GOT3 (cell line): Measurements from ENCODE around the gene NUDT14.

Experiments
- DNase-seq: peaks from one replicate; lab custom pipeline; 2025; ENCODE audit warnings: mixed read lengths; lab: John Stamatoyannopoulos, UW

NUDT14 gene

DNA sequence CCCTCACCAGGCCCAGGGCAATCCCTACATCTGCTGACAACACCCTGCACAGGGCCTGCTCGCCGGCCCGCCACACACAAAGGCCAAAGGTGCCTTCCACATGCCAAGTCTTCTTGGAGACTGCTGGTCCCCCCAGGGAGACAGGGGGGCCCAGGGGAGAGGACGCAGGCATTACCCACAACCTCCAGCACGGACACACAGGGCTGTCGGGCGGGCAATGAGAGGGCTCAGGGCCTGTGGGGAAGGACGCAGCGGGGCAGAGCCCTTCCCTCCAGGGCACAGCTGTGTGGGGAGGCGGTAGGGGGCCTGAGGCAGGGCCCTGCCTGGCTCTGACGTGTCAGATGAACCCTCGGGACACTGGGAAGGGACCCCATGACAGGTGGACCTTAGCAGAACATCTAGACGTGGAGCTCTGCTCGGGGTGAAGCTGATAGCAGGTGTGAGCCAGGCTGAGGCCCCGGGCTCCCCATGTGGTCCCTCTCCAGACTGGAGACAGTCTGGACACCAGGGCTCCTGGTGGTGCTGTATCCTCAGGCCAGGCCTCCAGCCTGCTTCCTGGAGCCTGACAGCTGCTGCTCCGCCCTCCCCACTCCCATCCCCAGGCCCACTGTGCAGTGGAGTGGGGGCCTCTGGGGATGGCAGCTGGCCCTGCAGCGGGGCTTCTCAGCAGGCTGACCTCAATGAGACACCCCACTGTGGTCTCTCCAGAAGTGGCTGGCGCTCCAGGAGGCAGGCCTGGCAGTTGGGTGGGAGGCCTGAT lies 31.6 kb upstream of the NUDT14 start:
- DNase-seq: no peak

DNA sequence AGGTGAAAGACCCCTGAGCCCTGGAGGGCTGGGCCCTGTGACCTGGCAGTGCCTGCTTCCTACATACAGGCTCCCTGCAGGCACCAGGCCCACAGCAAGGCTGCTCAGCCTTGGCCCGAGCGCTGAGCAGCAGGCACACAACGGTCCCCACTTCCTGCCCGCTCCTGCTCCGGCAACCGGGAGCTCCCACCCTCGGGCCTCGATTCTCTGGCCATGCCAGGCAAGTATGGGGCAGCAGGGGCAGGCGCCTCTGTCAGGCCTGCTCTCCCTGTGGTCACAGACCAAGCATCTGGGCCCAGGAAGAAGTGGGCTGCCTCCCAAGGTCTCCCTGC lies 30.6 kb upstream of the NUDT14 start:
- DNase-seq: no peak

DNA sequence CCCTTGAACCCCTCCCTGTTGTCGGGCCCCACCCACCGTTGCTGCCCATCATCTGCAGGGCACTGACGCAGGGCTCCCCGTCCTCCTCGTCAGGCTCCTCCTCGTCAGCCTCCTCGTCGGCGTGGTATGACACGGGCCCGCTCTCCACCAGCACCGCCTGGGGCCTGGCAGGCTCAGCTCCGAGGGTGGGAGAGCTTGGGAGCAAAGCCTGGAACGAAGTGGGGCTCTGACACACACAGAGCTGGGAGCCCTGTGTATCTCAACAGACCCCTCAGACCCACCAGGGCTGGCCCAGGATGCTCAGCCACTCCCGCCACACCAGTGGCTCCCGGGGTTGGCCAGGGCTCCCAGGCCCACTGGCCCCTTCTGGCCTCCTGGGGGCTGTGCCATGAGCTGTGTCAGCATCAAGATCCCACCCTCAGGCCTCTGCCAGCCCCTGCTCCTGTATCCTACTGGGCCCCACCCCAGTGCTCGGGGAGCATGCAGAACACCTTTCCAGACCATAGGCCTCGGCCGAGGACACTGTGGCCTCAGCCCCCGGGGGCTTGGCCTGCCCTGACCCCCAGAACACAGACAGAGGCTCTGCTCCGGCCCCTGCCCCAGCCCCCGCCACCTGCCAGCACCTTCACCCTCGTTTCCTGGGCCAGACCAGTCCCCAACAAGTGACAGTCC lies 30.1 kb upstream of the NUDT14 start:
- DNase-seq: no peak

DNA sequence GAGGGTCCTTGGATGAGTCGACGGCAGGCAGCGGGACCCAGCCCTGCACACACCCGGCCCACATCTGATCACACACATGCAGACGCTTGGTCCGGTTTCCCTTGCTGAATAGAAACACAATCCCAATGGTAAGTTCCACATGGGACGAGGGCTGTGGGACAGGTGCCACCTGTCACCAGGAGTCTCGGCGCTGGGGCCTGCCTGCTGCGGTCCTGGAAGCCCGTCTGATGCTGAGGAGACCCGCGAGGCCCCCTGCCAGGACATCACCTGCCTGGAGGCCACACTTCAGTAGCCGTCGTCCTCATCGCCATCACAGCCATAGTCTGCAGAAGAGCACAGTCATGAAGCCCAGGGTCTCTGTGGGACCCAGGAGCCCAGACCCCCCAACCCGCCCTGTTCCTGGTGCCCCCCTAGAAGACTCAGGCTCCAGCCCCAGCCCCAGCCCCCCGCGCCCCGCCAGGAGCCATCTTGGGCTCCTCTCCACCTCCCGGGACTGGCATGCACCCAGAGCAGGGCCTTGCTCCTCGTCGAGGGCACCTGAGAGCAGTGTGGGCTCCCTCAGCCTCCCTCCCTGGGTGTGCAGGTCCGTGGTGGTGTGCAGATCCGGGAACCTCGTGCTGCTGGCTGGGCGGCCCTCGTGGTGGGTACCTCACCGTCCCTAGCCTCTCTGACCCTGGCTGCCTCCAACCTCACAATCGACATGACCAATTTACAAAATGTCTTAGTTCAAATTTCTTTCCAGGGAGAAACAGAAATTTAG lies 29.3 kb upstream of the NUDT14 start:
- no peak for DNase-seq

GRCh38 chr14:105209646-105210045 lies 28.5 kb upstream of the NUDT14 start:
- no peak for DNase-seq

- DNase-seq: no peak
Observed at GRCh38 chr14:105209091-105209490, 28.0 kb upstream of the NUDT14 start.

- DNase-seq: no peak
Observed at GRCh38 chr14:105208738-105209075, 27.6 kb upstream of the NUDT14 start.

DNA sequence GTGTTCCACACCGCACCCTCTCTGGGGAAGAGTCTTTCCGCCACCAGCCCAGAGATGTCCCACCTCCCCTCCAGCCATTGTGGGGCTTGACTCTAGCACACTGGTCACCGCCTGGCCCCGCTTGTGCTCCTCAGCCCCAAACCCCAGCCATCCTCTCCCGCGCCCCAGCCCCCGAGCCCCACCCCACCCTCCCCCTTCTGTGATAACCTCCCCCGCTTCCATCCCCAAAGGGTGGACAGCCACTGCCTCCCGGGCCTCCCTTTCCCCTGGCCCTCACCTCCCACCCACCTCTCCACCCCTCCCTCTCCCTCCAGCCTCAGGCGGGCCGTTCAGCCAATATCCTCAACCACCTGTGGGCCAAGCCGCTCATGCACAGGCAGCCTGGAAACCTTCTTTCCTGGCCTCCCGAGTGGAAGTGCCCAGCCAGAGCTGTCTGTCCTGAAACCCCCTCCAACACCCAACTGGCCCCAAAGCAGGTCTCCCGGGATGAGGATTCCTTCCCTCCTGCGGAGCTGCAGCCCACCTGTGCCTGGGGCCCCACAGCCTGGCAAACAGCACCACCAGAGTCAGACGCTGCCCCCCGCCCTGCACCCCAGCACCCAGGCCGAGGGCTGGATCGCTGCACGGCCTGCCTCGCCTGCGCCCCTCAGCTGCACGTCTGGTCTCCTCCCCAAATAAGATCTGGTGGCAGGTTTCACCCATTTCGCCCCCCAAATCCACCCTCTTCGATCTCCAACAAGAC lies 27.1 kb upstream of the NUDT14 start:
- DNase-seq: no peak

DNA sequence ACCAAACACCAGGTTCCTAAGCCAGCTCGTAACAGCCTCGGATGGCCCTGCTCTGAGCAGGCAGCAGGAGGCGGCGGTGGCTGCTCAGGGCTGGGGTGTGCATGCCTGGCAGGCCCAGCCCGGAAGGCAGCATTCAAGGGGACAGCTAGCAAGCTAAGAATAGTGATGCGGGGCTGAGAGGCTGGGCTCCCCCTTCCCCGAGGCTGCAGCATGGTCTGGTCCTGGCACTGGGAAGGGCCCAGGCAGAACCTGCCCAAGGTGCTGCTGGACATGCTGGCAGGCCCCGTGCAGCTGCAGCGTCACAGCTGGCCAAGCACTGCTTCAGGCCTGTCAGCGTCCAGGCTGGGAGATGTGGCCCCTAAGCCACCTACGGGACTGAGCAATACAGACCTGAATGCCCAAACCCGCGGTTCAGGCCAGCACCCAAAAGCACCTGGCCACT lies 26.4 kb upstream of the NUDT14 start:
- DNase-seq: no peak

GRCh38 chr14:105206873-105207272 lies 25.8 kb upstream of the NUDT14 start:
- DNase-seq: no peak

DNA sequence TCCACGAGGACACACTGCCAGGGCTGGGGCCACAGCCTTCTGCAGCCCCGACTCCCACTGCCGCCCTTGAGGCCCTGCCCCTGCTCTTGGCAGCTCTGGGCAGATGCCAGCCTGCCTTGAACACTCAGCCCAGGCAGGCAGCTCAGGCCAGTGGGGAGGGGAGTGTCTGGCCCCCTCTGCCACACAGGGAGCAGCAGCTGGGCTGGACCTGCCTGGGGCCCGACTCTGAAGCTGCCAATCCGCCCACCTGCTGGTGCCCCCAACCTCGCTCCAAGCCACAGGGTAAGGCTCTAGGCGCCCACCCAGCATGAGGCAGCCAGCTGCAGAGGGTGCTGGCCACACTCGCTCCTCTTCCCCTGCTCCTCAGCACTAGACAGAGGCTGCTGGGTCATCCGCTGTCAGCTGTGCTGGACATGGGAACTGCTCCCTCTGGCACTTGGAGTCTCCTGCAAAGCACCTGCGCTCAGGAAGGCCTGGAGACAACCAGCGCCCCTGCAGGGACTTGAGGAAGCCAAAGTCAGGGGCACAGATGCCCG lies 24.6 kb upstream of the NUDT14 start:
- no peak for DNase-seq

DNA sequence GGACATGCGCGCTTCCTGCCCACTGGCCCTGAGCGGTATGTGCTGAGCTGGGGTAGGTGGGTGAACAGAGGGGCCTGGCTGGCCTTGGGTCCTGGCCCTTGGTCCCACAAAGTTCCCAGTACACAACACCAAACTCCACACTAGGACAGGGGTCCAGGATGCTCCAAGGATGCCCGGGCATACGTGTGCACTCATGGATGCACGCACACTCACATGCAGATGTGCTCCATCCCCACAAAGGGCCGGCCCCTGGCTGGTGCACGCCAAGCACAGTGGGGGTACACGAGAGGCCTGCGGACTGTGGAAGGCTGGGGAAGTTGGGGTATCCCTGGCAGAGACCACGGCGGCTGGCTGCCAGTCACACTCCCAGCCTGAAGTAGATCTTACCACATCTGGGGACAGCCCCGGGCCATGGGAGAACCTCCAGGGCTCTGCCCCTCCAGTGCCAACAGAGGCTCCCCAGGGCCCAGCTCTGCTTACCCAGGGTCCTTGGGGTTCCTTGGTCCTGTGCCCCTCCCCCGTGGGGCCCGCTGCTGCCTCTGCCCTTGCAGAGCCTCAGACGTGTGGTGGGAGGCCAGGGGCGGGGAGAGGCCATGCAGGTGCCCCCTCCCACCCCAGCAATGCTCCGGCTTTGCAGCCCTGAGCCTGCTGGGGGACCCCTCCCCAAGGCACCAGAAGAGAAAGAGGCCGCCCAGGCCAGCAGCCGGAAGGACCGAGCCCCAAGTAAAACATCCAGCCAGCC lies 24.0 kb upstream of the NUDT14 start:
- no peak for DNase-seq

DNA sequence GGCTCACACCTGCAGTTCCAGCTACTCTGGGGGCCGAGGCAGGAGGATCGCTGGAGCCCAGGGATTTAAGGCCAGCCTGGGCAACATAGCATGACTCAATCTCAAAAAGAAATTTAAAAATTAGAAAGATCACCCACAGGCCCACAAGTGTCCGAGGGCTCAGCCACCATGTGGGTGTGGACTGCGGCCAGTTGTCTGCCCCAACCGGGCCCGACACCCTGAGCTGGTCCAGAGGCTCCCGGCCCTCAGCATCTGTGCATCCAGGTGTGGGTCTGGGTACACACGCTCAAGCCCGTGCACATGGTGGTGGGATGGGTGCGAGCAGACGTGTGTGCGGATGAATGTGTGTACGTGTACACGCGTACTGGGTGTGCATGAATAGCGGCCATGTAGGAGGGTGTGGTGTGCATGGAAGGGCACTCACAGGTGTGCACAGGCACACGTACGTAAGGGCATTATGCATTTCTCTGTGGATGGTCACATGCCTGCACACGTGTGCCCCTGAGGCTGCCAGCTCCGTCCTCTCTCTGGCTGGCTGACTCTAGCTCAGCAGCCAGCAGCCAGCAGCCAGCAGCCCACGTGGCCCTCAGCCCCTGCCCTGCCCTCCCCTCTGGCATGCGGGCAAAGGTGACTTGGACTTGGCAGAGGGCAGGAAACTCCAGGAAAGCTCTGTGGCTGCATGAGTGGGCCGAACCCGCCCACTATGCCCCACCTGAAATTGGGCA lies 23.3 kb upstream of the NUDT14 start:
- no peak for DNase-seq

GRCh38 chr14:105203701-105204100 lies 22.6 kb upstream of the NUDT14 start:
- DNase-seq: no peak

- DNase-seq: no peak
Observed at GRCh38 chr14:105203057-105203531, 22.0 kb upstream of the NUDT14 start.

DNA sequence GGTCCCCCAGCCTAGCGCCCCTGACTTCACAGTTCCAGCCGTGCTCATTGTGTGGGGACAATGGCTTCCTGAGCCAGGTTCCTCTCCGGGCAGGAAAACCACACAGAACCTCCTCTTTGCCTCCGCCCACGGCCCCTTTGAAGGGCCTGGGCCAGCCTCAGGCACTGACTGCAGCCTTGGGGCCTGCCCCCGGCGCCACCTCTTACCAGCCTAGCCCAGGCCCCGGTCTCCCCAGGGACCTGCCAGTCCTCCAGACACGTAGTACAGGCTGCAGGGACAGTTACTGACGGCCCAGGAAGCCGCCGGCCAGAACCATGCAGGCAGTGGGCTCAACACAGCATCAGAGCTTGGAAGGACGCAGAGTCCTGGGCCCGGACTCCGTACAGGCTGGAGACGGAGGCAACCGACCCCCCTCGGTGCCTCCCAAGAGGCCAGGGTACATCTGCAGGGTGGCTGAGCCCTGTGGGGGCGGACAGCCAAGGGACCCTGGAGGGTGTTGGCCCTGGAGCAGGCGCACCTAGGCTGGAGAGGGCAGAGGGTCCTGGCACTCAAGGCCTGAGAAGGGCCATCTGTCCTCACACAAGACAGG lies 20.9 kb upstream of the NUDT14 start:
- DNase-seq: no peak

GRCh38 chr14:105201156-105201924 lies 20.2 kb upstream of the NUDT14 start:
- no peak for DNase-seq

- DNase-seq: no peak
Observed at GRCh38 chr14:105200641-105201040, 19.5 kb upstream of the NUDT14 start.

- no peak for DNase-seq
Observed at GRCh38 chr14:105200074-105200473, 19.0 kb upstream of the NUDT14 start.
